Progenitor cell of endocrine pancreas (in vitro differentiated cells): Measurements from ENCODE around the gene TCF3. TPM values are rescaled to one million over a fixed set of nuclear protein-coding genes. Genes with fewer than 3 reads are reported as not detected.

ENCODE experiments used
- DNase-seq: peaks from one replicate; pipeline ENCODE4 v3.0.0; 2021; ENCODE audit warnings: low spot score; ENCODE audit not compliant: unreplicated experiment
- H3K27ac Mint-ChIP-seq: 2 replicates; pipeline ENCODE4 v1.8.0; 2021; ENCODE audit warnings: mild to moderate bottlenecking, moderate library complexity, mixed read lengths
- H3K27me3 Mint-ChIP-seq: 2 replicates; pipeline ENCODE4 v1.8.0; 2021; ENCODE audit warnings: mixed read lengths
- H3K36me3 Mint-ChIP-seq: 2 replicates; pipeline ENCODE4 v1.8.0; 2022; ENCODE audit warnings: mixed read lengths; ENCODE audit not compliant: insufficient read depth
- H3K4me1 Mint-ChIP-seq: 2 replicates; pipeline ENCODE4 v1.8.0; 2021; ENCODE audit warnings: low read depth, mixed read lengths
- H3K4me3 Mint-ChIP-seq: 2 replicates; pipeline ENCODE4 v1.8.0; 2021; ENCODE audit warnings: low read depth, mild to moderate bottlenecking, moderate library complexity, mixed read lengths
- H3K9me3 Mint-ChIP-seq: 2 replicates; pipeline ENCODE4 v1.8.0; 2021; ENCODE audit warnings: low read depth, mixed read lengths
- total RNA-seq: library from RNA; stranded (reverse); gene quantifications from 2 replicates; pipeline ENCODE4 v1.2.1, GENCODE V29; 2021
- TF ChIP-seq, protein P1 (sequence below): fragments of 200-600 bp; sonication (generic); IDR thresholded peaks from one replicate; pipeline ENCODE4 v1.5.0; 2021; ENCODE audit warnings: antibody characterized with exemption, mild to moderate bottlenecking; ENCODE audit not compliant: unreplicated experiment

The TCF3 gene
- total RNA-seq, 1 donor from 2014 or later = 318 TPM

DNA sequence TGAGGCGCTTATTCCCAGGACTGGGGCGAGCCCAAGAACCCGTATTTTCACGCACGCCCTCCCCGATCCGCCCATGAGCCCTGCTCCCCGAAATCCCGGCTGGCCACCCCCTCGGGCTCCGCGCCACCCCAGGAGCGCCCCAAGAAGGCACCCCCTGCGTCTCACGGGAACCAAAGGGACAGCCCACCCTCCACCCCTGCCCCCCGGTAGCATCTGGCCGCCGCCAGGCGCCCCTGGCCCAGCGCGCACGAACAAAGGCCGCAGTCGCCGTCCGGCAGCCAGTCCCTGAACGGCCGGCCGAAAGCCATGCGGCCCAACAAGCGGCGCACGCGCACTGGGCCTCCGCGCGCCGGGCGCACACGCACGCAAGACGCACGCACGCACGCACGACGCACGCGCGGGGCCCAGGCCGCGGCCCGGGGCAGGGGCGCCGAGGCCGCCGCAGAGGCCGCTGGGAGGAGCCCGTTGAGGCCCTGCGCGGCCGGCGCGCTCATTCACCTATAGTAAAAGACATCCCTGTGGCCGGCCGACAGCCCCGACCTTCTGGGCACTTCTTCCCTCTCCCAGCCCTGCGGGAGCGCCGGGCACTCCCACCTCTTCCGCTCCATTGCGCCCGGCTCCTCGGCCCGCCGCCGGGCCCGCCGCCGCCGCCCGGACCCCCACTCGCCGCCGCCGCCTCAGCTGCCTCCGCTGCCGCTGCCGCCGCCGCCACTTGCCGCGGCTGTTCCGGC lies 60.2 kb downstream of the TCF3 start:
- Mint-ChIP-seq H3K9me3 (no peaks in the 10 kb centered on the region), H3K27ac (peak overlapping the region; percentile 99), H3K4me1 (peaks cover 15% of the 10 kb centered on the region)

DNA sequence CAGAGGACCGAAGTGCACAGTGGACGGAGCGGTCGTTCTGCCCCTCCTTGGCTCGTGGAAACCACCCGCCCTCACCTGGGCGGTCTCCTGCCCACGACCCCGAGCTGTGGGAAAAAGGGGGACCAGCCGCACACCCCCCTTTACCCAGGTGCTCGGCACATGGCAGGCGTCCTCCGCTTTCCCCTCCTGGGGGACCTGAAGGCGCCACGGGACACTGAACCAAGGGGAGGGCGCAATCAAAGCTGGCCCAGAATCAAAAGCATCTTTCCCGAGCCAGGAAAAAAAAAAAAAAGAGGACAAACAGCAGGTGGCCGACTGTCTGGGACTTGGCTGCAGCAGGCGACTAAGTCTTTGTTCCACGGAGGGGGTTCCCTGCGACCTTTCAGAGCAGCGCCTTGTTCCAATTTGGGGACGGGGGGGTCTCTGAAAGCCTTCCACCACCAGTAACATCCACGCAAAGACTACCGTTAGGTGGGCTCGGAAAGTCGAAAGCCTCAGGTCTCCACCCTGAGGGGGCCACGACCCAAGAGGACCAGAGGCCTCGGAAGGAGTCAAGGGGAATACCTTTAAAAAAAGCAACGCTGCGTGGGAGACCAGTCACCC lies 60.9 kb downstream of the TCF3 start:
- peak overlapping the region; percentile 88 for H3K4me3 Mint-ChIP-seq
- peaks cover 7% of the 10 kb centered on the region for H3K36me3 Mint-ChIP-seq
- H3K27me3 Mint-ChIP-seq = no peaks in the 10 kb centered on the region
- TF ChIP-seq, protein P1, sequence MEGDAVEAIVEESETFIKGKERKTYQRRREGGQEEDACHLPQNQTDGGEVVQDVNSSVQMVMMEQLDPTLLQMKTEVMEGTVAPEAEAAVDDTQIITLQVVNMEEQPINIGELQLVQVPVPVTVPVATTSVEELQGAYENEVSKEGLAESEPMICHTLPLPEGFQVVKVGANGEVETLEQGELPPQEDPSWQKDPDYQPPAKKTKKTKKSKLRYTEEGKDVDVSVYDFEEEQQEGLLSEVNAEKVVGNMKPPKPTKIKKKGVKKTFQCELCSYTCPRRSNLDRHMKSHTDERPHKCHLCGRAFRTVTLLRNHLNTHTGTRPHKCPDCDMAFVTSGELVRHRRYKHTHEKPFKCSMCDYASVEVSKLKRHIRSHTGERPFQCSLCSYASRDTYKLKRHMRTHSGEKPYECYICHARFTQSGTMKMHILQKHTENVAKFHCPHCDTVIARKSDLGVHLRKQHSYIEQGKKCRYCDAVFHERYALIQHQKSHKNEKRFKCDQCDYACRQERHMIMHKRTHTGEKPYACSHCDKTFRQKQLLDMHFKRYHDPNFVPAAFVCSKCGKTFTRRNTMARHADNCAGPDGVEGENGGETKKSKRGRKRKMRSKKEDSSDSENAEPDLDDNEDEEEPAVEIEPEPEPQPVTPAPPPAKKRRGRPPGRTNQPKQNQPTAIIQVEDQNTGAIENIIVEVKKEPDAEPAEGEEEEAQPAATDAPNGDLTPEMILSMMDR = no peak
- H3K27ac Mint-ChIP-seq = peak overlapping the region; percentile 99
- DNase-seq = no peak
- peaks cover 15% of the 10 kb centered on the region for H3K4me1 Mint-ChIP-seq
- no peaks in the 10 kb centered on the region for H3K9me3 Mint-ChIP-seq

More for the DNA sequence above, 60.2 kb downstream of the TCF3 start:
- no peaks in the 10 kb centered on the region for H3K27me3 Mint-ChIP-seq
- peaks cover 8% of the 10 kb centered on the region for H3K36me3 Mint-ChIP-seq
- peak; percentile 80 for DNase-seq
- H3K4me3 Mint-ChIP-seq = peak overlapping the region; percentile 88
- TF ChIP-seq, protein P1 = no peak

DNA sequence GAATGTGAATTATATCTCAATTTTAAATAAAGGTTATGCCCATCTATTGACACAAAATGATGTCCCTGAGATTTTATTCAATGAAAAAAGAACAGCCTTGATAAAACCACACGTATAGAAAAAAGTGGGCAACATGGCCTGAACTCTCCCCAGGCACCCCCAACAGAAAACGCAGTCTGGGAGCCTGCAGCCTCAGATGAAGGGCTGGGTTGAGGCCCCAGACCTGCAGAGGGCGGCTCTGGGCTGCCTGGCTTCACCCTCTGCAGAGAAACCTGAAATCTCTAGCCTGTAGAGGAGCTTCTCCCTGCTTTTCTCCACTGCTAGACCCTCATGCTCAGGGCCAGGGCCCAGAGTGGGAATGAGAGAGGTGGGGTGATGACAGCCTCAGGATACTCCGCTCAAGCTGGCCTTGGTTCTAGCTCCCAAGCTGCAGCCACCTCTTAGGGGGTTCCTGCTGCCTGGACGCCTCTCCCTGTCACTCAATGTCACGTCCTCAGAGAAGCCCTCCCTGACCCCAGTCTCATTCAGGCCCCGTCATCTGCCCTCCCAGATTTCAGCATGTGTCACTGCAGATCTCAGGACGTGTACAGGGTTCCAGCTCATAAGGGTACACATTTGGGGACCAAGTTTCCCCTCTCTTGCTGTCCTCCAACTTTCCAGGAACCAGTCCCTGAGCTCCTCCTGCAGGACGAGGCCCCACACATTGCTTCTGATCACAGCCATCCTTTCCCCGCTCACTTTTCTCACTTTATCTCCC lies 61.6 kb downstream of the TCF3 start:
- H3K27me3 Mint-ChIP-seq = no peaks in the 10 kb centered on the region
- DNase-seq = no peak
- H3K4me1 Mint-ChIP-seq = peaks cover 15% of the 10 kb centered on the region
- peak overlapping the region; percentile 88 for H3K4me3 Mint-ChIP-seq
- H3K36me3 Mint-ChIP-seq = peaks cover 11% of the 10 kb centered on the region
- H3K9me3 Mint-ChIP-seq = no peaks in the 10 kb centered on the region
- peak overlapping the region; percentile 99 for H3K27ac Mint-ChIP-seq
- TF ChIP-seq, protein P1 = peak; percentile 36

DNA sequence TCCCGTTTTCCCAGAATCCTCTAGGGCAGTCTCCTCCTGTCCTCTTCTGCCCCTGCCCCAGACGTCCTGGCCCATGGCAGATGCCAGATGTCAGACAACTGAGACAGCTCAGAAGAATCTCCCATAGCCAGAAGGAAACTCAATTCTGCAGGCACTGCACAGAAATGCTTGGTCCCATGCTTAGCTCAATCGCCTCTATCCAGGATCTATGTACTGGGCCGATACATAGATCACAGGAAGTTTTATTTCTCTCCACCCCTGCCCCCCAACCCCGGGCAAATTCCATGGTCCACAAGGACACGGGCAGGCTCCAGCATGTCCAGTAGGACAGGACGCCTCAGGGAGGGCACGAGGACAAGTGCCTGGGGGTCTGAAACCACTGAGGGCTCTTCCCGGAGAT lies 64.5 kb downstream of the TCF3 start:
- Mint-ChIP-seq H3K27ac (peak overlapping the region; percentile 85), H3K9me3 (no peaks in the 10 kb centered on the region), H3K4me3 (no peak overlapping the region), H3K27me3 (no peaks in the 10 kb centered on the region), H3K4me1 (peaks cover 13% of the 10 kb centered on the region), H3K36me3 (peaks cover 23% of the 10 kb centered on the region)
- DNase-seq = no peak
- TF ChIP-seq, protein P1 = no peak

DNA sequence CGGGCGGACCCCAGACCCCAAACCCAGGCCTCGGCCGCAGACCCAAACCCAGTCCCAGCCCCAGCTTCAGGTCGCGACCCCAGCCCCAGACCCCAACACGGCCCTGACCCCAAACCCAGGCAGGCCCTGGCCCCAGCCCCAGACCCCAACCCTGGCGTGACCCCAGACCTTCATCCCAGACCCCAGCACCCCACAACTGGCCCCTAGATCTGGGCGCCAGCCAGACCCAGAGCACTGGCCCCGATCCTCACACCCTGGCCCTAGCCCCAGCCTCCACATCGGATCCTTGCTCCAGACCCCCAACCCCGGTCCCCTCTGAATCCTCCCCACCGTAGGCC lies 67.2 kb downstream of the TCF3 start:
- Mint-ChIP-seq H3K4me3 (no peak overlapping the region), H3K4me1 (peaks cover 3% of the 10 kb centered on the region), H3K36me3 (peaks cover 26% of the 10 kb centered on the region), H3K27me3 (no peaks in the 10 kb centered on the region), H3K9me3 (no peaks in the 10 kb centered on the region), H3K27ac (peak overlapping the region; percentile 81)
- TF ChIP-seq, protein P1 = no peak
- DNase-seq = no peak
